NCI-H510A treated with DMSO at 0.1 percent for 48 hours (cell line): Measurements from ENCODE around the gene LAMTOR3.
"Not testable (repeated sequence)": the region's sequence is repeated elsewhere in the genome, so short reads cannot be mapped to it uniquely, and the experiment has no call there.

Experiments
- DNase-seq: peaks from one replicate; lab custom pipeline; 2025; lab: John Stamatoyannopoulos, UW

Gene LAMTOR3

DNA sequence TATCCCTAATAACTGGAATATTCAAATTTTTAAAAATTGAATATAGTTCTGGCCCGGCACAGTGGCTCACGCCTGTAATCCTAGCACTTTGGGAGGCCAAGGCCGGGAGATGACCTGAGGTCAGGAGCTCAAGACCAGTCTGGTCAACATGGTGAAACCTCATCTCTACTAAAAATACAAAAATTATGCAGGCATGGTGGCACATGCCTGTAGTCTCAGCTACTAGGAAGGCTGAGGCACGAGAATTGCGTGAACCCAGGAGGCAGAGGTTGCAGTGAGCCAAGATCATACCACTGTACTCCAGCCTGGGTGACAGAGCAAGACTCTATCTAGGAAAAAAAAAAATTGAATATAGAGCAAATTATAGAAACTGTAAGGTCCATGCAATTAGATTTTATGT is 64.2 kb downstream of the LAMTOR3 start:
- not testable (repeated sequence) for DNase-seq

DNA sequence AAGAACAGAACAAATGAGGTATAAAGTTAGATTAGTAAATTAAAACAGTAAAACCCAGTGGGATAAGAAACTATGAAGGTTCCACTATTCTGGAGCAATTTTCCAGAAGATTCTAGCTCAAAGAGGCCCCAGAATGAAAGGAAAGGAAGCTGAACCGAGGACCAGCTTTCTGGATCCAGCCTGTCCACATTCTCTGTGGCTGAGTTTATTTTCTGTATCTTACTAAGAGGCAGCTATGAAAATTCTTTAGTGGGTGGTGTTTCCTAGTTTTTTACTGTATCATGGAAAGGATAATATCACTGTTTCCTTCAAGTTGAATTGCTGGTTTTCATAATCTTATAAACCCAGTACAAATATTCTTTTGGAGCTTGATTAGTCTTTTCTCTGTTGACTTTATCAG is 65.8 kb downstream of the LAMTOR3 start:
- DNase-seq = no peak
